ENCODE results near the gene MRPL9.

GRCh38 chr1:151723726-151724370 lies 39.4 kb downstream of the MRPL9 start:
- no peak for TF ChIP-seq CTCF (IDR thresholded peaks at IDR 0.05)
- peak in 1 of 2 donors; percentile 19 for TF ChIP-seq POLR2AphosphoS5 (IDR thresholded peaks at IDR 0.05; ENCODE audit: insufficient read depth in 1 of 2, low read depth in 1 of 2)

All from vagina (tissue), 2 donors.